AG04450 (cell line): ENCODE data around the gene H2AZ1. TPM values are rescaled to one million over a fixed set of nuclear protein-coding genes. Genes with fewer than 3 reads are reported as not detected.

ENCODE experiments used
- CTCF ChIA-PET: fragments of 300-600, 350-600 bp; formaldehyde crosslinking; extraction: SDS; loops from one replicate; lab custom pipeline; 2022; ENCODE audit warnings: antibody characterized with exemption, inconsistent platforms; lab: Charles Lee
- POLR2A ChIA-PET: fragments of 350-600 bp; formaldehyde crosslinking; extraction: SDS; loops from one replicate; lab custom pipeline; 2021; ENCODE audit warnings: antibody characterized with exemption, inconsistent platforms; lab: Yijun Ruan, JAX
- DNase-seq: peaks from one replicate; pipeline ENCODE4 v3.0.0-alpha.2; 2011; ENCODE audit warnings: low read depth, low spot score
- H3K27ac ChIP-seq: one replicate; pipeline ENCODE4 v1.5.1; 2012; ENCODE audit warnings: low read depth, low read length, control low read depth
- H3K27me3 ChIP-seq: one replicate; pipeline ENCODE4 v1.6.0; 2012; ENCODE audit warnings: low read length; ENCODE audit not compliant: control insufficient read depth, insufficient read depth
- H3K4me3 ChIP-seq: 2 replicates; pipeline ENCODE4 v1.5.1; 2011; ENCODE audit warnings: mild to moderate bottlenecking, low read depth, low read length, control low read depth
- H3K9me3 ChIP-seq: 2 replicates; pipeline ENCODE4 v1.5.1; 2012; ENCODE audit warnings: low read length; ENCODE audit not compliant: control insufficient read depth, insufficient read depth
- CTCF ChIP-seq: IDR thresholded peaks from 2 replicates; pipeline ENCODE4 v1.5.1; 2011; ENCODE audit warnings: low read depth, low read length, control low read depth, inconsistent platforms
- polyA plus RNA-seq: library from polyadenylated mRNA; depleted of rRNA; stranded (reverse); fragments of >200 nt; gene quantifications from 2 replicates; pipeline ENCODE4 v1.2.3, GENCODE V29; 2011

The H2AZ1 gene
- polyA plus RNA-seq, 1 experiment: 447 TPM

- Histone ChIP-seq H3K27ac (peak within 1 kb of the TSS; percentile 80), H3K4me3 (peak within 1 kb of the TSS; percentile 82), H3K27me3 (no peaks in the 10 kb centered on the region), H3K9me3 (no peaks in the 10 kb centered on the region; the same call in 1 of the 2 replicates)
- no peak for DNase-seq
- ChIA-PET CTCF (interaction anchor here (0.7 to 3.6 kb wide), 7 partner anchors 15 to 384 kb away, joined by 3 to 30 read pairs (median 5); partner anchors contain the start of gene TRMT10A), POLR2A (interaction anchor here (0.9 to 1.2 kb wide), 4 partner anchors 22 to 383 kb away, joined by 3 to 5 read pairs (median 4); partner anchors contain the start of genes LAMTOR3 and TRMT10A)
- TF ChIP-seq CTCF: no peak
Measured at GRCh38 chr4:99946356-99947189, 3.5 kb downstream of the H2AZ1 start, which contains the start of gene DNAJB14. DNAJB14 (minus strand) TSS chr4:99946618; CDS start chr4:99946571, 47 bp downstream.

GRCh38 chr4:99945718-99946355, 4.2 kb downstream of the H2AZ1 start:
- Histone ChIP-seq H3K27ac (peak overlapping the region; percentile 73), H3K9me3 (no peaks in the 10 kb centered on the region; the same call in 1 of the 2 replicates), H3K4me3 (peak overlapping the region; percentile 82), H3K27me3 (no peaks in the 10 kb centered on the region)
- peak; percentile 24; the same call in 1 of the 2 replicates for TF ChIP-seq CTCF
- ChIA-PET CTCF (interaction anchor here (1.5 to 3.6 kb wide), 2 partner anchors 147 to 382 kb away, joined by 3 to 16 read pairs; partner anchors contain the start of gene TRMT10A), POLR2A (interaction anchor here (0.9 to 1.2 kb wide), 3 partner anchors 23 to 382 kb away, joined by 3 to 5 read pairs (median 5); partner anchors contain the start of gene TRMT10A)
- no peak for DNase-seq

- TF ChIP-seq CTCF: no peak
- no peaks in the 10 kb centered on the region for H3K27me3 ChIP-seq
- no peak overlapping the region for H3K4me3 ChIP-seq
- no peak for DNase-seq
- ChIA-PET CTCF (no interaction called here), POLR2A (no interaction called here)
- no peak overlapping the region for H3K27ac ChIP-seq
- no peaks in the 10 kb centered on the region; the same call in 1 of the 2 replicates for H3K9me3 ChIP-seq
Measured at GRCh38 chr4:99943904-99944437, 6.1 kb downstream of the H2AZ1 start.

- no peak for DNase-seq
- Histone ChIP-seq H3K9me3 (peaks cover 9% of the 10 kb centered on the region), H3K4me3 (no peak overlapping the region), H3K27ac (no peak overlapping the region), H3K27me3 (no peaks in the 10 kb centered on the region)
- TF ChIP-seq CTCF: no peak
- ChIA-PET CTCF (interaction anchor here (0.6 to 2.4 kb wide), 2 partner anchors 10 to 621 kb away, joined by 3 to 9 read pairs; no protein-coding TSS in a partner anchor), POLR2A (no interaction called here)
Measured at GRCh38 chr4:99938243-99938753, 11.8 kb downstream of the H2AZ1 start.
